ENCODE data around the gene INTS1.
A peak's percentile ranks its signal among the peaks of the same experiment; 100 is the strongest.
"Not testable (repeated sequence)": the region's sequence is repeated elsewhere in the genome, so short reads cannot be mapped to it uniquely, and the experiment has no call there.

Gene INTS1

GRCh38 chr7:1526271-1526754 is 22.1 kb upstream of the INTS1 start:
- no peak overlapping the region for H3K27ac ChIP-seq
- in situ Hi-C loops (cut with HindIII; ENCODE audit: low pct_ligation_motif_present, low sequenced_read_pairs): no loop called here
- no peak overlapping the region for H3K4me3 ChIP-seq (ENCODE audit: low read depth, low read length)
- no peak for DNase-seq
- H3K27me3 ChIP-seq (replicated peaks): peaks cover 2% of the 10 kb centered on the region
- H3K36me3 ChIP-seq (replicated peaks): no peaks in the 10 kb centered on the region
- no peak for TF ChIP-seq CTCF (IDR thresholded peaks at IDR 0.05; ENCODE audit: low read depth, low read length, missing control alignments)

DNA sequence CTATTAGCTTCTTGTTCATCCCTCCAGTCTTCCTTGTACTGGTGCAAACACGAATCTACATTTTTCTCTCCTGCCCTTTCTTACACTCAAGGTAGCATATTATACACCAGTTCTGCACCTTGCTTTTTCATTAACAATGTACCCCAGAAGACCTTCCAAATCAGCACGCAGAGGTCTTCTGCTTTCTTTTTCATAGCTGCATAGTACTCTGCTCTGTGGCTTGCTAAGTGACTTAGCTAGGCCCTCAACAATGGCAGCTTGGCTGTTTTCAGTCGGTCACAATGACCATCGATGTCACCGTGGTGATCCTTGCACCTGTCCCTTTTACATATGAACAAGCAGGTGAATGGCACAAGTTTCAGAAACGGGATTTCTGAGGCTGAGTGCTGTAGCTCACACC is 21.2 kb upstream of the INTS1 start:
- Histone ChIP-seq H3K27me3 (replicated peaks) (peaks cover 2% of the 10 kb centered on the region), H3K36me3 (replicated peaks) (no peaks in the 10 kb centered on the region), H3K4me3 (ENCODE audit: low read depth, low read length) (no peak overlapping the region), H3K27ac (no peak overlapping the region)
- no peak for DNase-seq
- in situ Hi-C loops (cut with HindIII; ENCODE audit: low pct_ligation_motif_present, low sequenced_read_pairs): no loop called here
- no peak for TF ChIP-seq CTCF (IDR thresholded peaks at IDR 0.05; ENCODE audit: low read depth, low read length, missing control alignments)

DNA sequence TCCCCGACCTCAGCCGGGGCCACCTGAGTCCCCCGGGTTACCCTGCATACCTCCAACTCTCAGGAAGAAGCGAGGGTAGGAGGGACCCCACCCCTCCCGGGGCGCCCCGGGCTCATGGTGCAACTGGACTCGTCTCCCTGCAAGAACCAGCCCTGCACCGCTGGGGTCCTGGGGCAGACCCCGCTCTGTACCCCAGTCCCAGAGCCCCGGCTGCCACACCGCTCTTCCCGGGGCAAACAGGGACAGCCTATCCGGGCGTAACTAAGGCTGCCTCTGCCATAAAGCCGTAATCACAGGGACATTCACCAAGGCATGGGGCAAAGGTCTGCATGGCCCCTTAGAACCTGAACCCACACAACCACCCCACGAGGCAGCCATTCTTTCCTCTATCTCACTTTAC is 19.7 kb upstream of the INTS1 start:
- Histone ChIP-seq H3K27me3 (replicated peaks) (peaks cover 2% of the 10 kb centered on the region), H3K27ac (no peak overlapping the region), H3K4me3 (ENCODE audit: low read depth, low read length) (no peak overlapping the region), H3K36me3 (replicated peaks) (no peaks in the 10 kb centered on the region)
- TF ChIP-seq CTCF (IDR thresholded peaks at IDR 0.05; ENCODE audit: low read depth, low read length, missing control alignments): no peak
- DNase-seq: no peak
- in situ Hi-C loops (cut with HindIII; ENCODE audit: low pct_ligation_motif_present, low sequenced_read_pairs): no loop called here

DNA sequence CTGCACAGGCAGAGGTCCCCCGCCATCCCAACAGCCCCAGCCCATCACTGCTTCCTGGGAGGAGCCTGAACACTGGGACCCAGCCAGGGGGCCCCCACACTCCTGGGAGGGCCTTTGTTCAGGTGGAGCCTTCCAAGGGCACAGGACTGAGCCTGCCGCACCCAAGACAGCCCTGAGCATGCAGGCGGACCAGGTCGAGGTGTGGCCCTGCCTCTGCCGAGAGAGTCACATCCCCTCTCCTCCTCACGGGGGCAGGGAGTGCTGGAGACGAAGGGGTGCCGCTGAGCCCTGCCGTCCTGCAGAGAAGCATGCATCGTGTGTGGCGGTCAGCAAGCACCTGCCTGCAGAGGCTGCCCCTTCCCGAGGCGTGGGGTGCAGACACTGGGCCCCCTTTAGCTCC is 19.0 kb upstream of the INTS1 start:
- DNase-seq: no peak
- Histone ChIP-seq H3K4me3 (ENCODE audit: low read depth, low read length) (no peak overlapping the region), H3K27ac (no peak overlapping the region), H3K27me3 (replicated peaks) (peaks cover 2% of the 10 kb centered on the region), H3K36me3 (replicated peaks) (no peaks in the 10 kb centered on the region)
- in situ Hi-C loops (cut with HindIII; ENCODE audit: low pct_ligation_motif_present, low sequenced_read_pairs): no loop called here
- no peak for TF ChIP-seq CTCF (IDR thresholded peaks at IDR 0.05; ENCODE audit: low read depth, low read length, missing control alignments)

- Histone ChIP-seq H3K27ac (no peak overlapping the region), H3K4me3 (ENCODE audit: low read depth, low read length) (no peak overlapping the region), H3K27me3 (replicated peaks) (peaks cover 2% of the 10 kb centered on the region), H3K36me3 (replicated peaks) (no peaks in the 10 kb centered on the region)
- in situ Hi-C loops (cut with HindIII; ENCODE audit: low pct_ligation_motif_present, low sequenced_read_pairs): no loop called here
- TF ChIP-seq CTCF (IDR thresholded peaks at IDR 0.05; ENCODE audit: low read depth, low read length, missing control alignments): no peak
- DNase-seq: no peak
These were observed 17.3 kb upstream of the INTS1 start for GRCh38 chr7:1521456-1521855.

DNA sequence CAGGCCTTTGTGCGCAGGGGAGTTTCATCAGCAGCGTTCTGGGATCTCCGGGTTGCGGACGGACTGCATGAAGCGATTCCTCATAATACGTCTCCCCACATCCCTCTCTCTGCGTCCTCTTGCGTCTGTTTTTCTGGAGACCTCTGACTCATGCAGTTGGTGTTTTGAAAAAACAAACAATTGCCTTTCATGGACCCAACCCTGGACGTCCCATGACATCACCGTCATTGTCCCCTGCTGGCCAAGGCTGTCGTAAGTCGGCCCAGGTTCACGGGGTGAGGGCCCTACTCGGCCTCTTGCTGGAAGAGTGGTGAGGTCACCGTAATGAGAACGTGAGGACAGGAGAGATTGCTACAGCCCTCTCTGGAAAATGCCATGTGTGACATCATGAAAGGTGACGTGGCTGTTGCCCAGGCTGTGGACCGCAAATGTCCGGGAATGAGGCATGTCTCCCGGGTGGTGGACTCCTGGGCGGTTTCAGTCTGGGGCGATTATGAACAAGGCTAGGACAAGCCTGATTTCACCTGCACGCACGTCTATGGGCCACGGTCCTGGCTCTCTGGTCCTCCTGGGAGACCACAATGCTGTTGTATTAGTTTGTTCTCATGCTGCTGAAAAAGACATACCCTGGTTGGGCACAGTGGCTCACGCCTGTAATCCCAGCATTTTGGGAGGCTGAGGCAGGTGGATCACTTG is 16.5 kb upstream of the INTS1 start:
- peak; percentile 99 for DNase-seq
- Histone ChIP-seq H3K4me3 (ENCODE audit: low read depth, low read length) (no peak overlapping the region), H3K27ac (peak overlapping the region; percentile 85), H3K27me3 (replicated peaks) (no peaks in the 10 kb centered on the region), H3K36me3 (replicated peaks) (no peaks in the 10 kb centered on the region)
- in situ Hi-C loops (cut with HindIII; ENCODE audit: low pct_ligation_motif_present, low sequenced_read_pairs): no loop called here
- TF ChIP-seq CTCF (IDR thresholded peaks at IDR 0.05; ENCODE audit: low read depth, low read length, missing control alignments): peak; percentile 14

GRCh38 chr7:1519322-1519922 is 15.2 kb upstream of the INTS1 start:
- H3K36me3 ChIP-seq (replicated peaks); DNase-seq; H3K4me3 ChIP-seq (ENCODE audit: low read depth, low read length); in situ Hi-C loops (cut with HindIII; ENCODE audit: low pct_ligation_motif_present, low sequenced_read_pairs); H3K27me3 ChIP-seq (replicated peaks): not testable (repeated sequence)
- H3K27ac ChIP-seq: peak overlapping the region; percentile 85
